ENCODE measurements around the gene PASD1. TPM values are rescaled to one million over a fixed set of nuclear protein-coding genes. Genes with fewer than 3 reads are reported as not detected.
"Not testable (repeated sequence)": the region's sequence is repeated elsewhere in the genome, so short reads cannot be mapped to it uniquely, and the experiment has no call there.

The PASD1 gene
- total RNA-seq, 2 experiments from 2014 or later = not detected

DNA sequence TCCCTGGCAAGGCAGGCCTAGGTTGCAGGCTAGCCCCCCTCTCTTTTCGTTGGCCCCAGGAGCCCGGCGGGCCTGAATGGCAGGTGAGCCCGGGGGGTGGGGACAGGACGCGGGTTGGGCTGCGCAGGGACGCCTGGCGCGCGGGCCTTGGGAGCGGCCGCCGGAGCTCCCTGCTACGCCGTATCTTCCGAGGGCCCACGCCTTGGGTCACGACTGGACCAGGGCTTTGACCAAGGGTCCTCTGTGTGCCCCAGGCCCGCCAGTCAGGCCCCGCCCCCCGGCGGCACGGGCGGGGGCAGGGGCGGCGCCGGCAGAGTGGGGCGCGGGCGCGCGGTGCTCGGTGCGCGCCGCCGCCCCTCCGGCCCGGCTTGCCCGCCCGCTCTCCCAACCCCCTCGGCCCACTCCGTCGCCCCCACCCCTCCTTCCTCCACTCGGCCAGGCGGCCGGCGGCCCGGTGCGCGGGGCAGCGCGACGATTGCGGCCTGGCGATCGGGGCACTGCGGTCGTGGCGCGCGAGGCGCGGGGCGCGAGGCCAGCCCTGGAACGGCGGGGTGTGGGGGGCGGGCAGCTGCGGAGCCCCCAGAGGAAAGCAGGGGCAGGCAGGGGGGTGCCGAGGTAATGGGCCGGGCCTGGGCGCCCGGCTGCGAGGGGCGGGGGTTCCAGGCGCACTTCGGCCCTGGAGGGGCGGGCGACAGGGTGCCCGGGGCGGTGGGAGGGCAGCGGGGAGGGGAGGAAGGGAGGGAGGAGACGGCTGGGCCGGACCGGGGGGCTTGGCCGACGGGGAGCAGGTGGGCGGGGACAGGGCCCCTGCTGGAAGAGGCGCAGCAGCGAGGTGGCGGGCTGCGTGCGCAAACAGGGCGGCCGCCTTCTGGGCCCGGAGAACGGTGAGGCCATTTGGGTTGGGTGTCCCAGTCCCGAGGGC is 131.4 kb downstream of the PASD1 start, which contains the start of gene PRRG3:
PRRG3 (plus strand) TSS at position 798 of the 922 bp plus-strand sequence. CDS start 3,357 bp downstream, outside the sequence.
- no peaks in the 10 kb centered on the region for H3K9me3 Mint-ChIP-seq (ENCODE audit: insufficient read depth)
- no peaks in the 10 kb centered on the region for H3K36me3 Mint-ChIP-seq (ENCODE audit: low read depth)
- POLR2A ChIA-PET = no interaction called here
- H3K4me1 Mint-ChIP-seq (ENCODE audit: low read depth) = no peaks in the 10 kb centered on the region
- CTCF ChIA-PET = no interaction called here
- H3K27ac Mint-ChIP-seq = no peak within 1 kb of the TSS
- H3K4me3 Mint-ChIP-seq = no peak within 1 kb of the TSS
- DNase-seq (no peak), ATAC-seq (no peak)
- H3K27me3 Mint-ChIP-seq (ENCODE audit: low read depth) = peaks cover 9% of the 10 kb centered on the region

DNA sequence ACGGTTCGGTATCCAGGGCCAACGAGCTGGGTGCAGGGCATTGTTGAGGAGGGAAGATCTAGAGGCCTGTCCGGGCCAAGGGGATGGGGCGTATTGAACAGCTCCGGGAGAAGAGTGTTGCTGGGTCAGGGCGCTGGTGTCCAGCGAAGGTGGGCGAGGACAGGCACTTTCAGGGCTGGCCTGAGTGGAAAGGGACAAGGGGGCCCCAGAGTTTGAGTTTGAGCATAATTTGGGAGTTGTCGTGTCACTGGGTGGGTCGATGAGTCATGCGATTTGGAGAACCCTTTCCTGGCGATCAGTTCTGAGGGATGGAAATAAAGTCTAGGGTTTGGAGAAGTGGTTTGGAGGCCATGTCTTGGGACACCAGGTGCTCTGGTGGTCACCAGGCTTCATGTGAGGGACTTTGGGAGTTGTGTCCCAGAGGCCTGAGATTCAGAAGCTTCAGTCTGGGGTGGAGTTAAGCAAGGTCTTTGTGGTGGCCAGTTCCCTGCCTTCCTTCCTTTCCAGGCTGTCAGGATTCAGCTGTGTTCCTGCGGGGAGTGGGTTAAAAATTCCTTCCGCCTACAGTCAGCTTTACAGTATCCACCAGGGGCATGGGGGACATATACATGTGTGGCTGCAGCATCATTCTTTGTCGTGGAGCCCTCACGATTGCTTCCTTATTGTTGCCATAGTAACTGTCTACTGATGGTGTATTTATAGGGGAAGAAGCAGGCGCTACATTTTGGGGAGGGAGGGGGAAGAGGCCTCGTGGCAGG is 132.3 kb downstream of the PASD1 start:
- Mint-ChIP-seq H3K9me3 (ENCODE audit: insufficient read depth) (no peaks in the 10 kb centered on the region), H3K4me1 (ENCODE audit: low read depth) (no peaks in the 10 kb centered on the region), H3K4me3 (no peak overlapping the region), H3K27ac (no peak overlapping the region), H3K27me3 (ENCODE audit: low read depth) (peaks cover 9% of the 10 kb centered on the region), H3K36me3 (ENCODE audit: low read depth) (no peaks in the 10 kb centered on the region)
- no peak for DNase-seq
- ATAC-seq = no peak
- ChIA-PET POLR2A (no interaction called here), CTCF (no interaction called here)

DNA sequence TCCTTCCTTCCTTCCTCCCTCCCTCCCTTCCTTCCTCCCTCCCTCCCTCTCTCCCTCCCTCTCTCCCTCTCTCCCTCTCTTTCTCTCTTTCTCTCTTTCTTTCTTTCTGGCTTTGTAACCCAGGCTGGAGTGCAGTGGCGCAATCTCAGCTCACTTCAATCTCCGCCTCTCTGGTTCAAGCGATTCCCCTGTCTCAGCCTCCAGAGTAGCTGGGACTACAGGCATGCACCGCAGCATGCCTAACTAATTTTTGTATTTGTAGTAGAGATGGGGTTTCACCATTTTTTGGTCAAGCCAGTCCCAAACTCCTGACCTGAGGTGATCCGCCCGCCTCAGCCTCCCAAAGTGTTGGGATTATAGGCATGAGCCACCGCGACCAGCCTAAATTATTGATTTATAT is 133.6 kb downstream of the PASD1 start:
- H3K27ac Mint-ChIP-seq; H3K4me1 Mint-ChIP-seq (ENCODE audit: low read depth); CTCF ChIA-PET; H3K27me3 Mint-ChIP-seq (ENCODE audit: low read depth); H3K4me3 Mint-ChIP-seq; H3K36me3 Mint-ChIP-seq (ENCODE audit: low read depth); ATAC-seq; DNase-seq; H3K9me3 Mint-ChIP-seq (ENCODE audit: insufficient read depth): not testable (repeated sequence)
- POLR2A ChIA-PET = interaction anchor here (0.6 kb wide), 1 partner anchor 352 kb away, joined by 3 read pairs; no protein-coding TSS in a partner anchor

DNA sequence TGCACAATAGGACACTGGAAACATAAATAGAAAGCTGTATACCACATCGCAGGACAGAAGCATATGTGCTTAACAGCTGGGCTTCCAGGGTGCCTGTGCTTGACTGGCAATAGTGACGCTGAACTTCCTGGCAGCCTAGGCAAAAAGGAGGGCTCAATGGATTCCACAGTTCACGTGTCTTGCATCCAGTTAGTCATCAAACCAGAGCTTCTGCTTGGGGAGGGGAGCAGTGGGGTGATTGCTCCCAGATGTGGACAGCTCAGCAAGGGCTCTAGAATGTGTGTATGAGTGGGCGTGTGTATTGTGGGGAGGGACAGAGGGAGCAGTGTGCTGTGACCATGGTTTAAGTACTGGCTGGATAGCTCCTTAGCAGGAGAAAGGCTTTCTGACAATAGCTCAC is 134.0 kb downstream of the PASD1 start:
- ATAC-seq (no peak), DNase-seq (no peak)
- H3K36me3 Mint-ChIP-seq (ENCODE audit: low read depth) = no peaks in the 10 kb centered on the region
- no peaks in the 10 kb centered on the region for H3K4me1 Mint-ChIP-seq (ENCODE audit: low read depth)
- CTCF ChIA-PET = no interaction called here
- H3K27me3 Mint-ChIP-seq (ENCODE audit: low read depth) = peaks cover 9% of the 10 kb centered on the region
- POLR2A ChIA-PET = interaction anchor here (0.6 kb wide), 1 partner anchor 353 kb away, joined by 3 read pairs; no protein-coding TSS in a partner anchor
- H3K27ac Mint-ChIP-seq = no peak overlapping the region
- H3K4me3 Mint-ChIP-seq = no peak overlapping the region
- no peaks in the 10 kb centered on the region for H3K9me3 Mint-ChIP-seq (ENCODE audit: insufficient read depth)

DNA sequence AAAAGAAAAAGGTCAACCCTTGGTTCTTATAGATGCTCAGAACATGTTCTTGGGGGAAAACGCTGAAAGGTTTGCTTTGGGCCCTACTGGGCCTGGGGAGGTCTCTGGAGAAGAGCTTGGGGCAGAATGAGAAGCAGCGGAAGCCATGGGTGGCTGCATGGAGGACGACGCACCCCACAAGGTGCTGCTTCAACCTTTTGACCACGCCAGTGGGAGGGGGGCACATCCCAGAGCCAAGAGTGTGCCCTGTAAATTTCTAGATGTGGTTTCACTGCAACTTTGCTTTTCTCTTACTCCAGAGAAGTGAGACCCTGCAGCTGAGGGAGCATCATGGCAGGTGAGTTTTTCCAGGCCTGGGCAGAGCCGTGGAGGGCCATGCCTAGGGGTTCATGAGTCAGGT is 135.0 kb downstream of the PASD1 start:
- ChIA-PET CTCF (no interaction called here), POLR2A (no interaction called here)
- Mint-ChIP-seq H3K27ac (no peak overlapping the region), H3K4me1 (ENCODE audit: low read depth) (no peaks in the 10 kb centered on the region), H3K27me3 (ENCODE audit: low read depth) (peaks cover 7% of the 10 kb centered on the region), H3K9me3 (ENCODE audit: insufficient read depth) (no peaks in the 10 kb centered on the region), H3K4me3 (no peak overlapping the region), H3K36me3 (ENCODE audit: low read depth) (no peaks in the 10 kb centered on the region)
- DNase-seq = no peak
- no peak for ATAC-seq

DNA sequence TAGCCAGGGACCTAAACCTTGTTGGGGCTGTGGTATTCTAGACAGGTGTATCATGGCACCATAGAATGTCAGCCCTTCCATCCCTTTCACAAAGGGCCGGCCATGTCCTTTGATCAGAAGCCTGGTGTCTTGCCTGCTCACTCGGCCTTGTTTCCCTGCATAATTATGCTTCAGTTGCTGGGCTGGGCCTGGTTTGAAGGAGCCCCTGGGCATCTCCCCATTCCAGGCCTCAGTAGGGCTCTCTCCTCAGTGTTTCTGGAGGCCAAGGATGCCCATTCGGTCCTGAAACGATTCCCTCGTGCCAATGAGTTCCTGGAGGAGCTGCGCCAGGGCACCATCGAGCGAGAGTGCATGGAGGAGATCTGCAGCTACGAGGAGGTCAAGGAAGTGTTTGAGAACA is 136.3 kb downstream of the PASD1 start:
- DNase-seq (no peak), ATAC-seq (no peak)
- ChIA-PET CTCF (no interaction called here), POLR2A (no interaction called here)
- peaks cover 4% of the 10 kb centered on the region for H3K27me3 Mint-ChIP-seq (ENCODE audit: low read depth)
- H3K4me1 Mint-ChIP-seq (ENCODE audit: low read depth) = no peaks in the 10 kb centered on the region
- H3K27ac Mint-ChIP-seq = no peak overlapping the region
- no peaks in the 10 kb centered on the region for H3K9me3 Mint-ChIP-seq (ENCODE audit: insufficient read depth)
- H3K36me3 Mint-ChIP-seq (ENCODE audit: low read depth) = no peaks in the 10 kb centered on the region
- no peak overlapping the region for H3K4me3 Mint-ChIP-seq

DNA sequence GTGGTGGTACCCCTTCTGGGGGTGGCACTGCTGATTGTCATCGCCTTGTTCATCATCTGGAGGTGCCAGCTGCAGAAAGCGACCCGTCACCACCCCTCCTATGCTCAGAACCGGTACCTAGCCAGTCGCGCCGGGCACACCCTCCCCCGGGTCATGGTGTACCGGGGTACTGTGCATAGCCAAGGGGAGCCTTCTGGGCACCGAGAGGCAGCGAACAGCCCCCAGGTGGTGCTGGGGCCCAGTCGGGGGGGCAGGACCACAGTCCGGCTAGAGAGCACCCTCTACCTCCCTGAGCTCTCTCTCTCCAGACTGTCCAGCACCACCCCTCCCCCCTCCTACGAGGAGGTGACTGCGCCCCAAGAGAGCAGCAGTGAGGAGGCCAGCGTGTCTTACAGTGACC is 137.1 kb downstream of the PASD1 start:
- Mint-ChIP-seq H3K4me1 (ENCODE audit: low read depth) (no peaks in the 10 kb centered on the region), H3K9me3 (ENCODE audit: insufficient read depth) (no peaks in the 10 kb centered on the region), H3K27ac (no peak overlapping the region), H3K27me3 (ENCODE audit: low read depth) (peaks cover 2% of the 10 kb centered on the region), H3K4me3 (no peak overlapping the region), H3K36me3 (ENCODE audit: low read depth) (no peaks in the 10 kb centered on the region)
- ATAC-seq (no peak), DNase-seq (no peak)
- ChIA-PET POLR2A (no interaction called here), CTCF (no interaction called here)

DNA sequence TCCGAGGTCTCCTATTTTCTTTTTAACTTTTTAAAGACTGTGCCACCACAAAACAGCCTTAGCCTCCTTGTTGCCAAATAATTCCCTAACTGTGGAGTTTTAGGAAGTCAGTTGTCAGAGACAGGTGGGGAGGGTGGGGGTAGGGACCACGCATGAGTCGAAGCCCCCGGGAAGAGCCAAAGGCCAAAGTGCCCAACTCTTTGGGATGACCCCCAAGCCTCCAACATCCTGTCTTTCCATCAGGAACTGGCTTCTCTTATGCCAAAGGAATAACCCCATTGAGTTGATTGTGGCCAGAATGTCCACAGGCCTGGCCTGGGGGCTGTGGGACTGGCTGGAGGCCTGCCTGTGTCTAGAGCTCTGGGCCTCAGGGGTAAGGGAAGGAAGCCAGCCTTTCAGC is 137.6 kb downstream of the PASD1 start:
- CTCF ChIA-PET = no interaction called here
- H3K4me3 Mint-ChIP-seq = no peak overlapping the region
- H3K4me1 Mint-ChIP-seq (ENCODE audit: low read depth) = no peaks in the 10 kb centered on the region
- DNase-seq (no peak), ATAC-seq (no peak)
- H3K27ac Mint-ChIP-seq = no peak overlapping the region
- H3K9me3 Mint-ChIP-seq (ENCODE audit: insufficient read depth) = no peaks in the 10 kb centered on the region
- H3K27me3 Mint-ChIP-seq (ENCODE audit: low read depth) = no peaks in the 10 kb centered on the region
- POLR2A ChIA-PET = no interaction called here
- no peaks in the 10 kb centered on the region for H3K36me3 Mint-ChIP-seq (ENCODE audit: low read depth)

DNA sequence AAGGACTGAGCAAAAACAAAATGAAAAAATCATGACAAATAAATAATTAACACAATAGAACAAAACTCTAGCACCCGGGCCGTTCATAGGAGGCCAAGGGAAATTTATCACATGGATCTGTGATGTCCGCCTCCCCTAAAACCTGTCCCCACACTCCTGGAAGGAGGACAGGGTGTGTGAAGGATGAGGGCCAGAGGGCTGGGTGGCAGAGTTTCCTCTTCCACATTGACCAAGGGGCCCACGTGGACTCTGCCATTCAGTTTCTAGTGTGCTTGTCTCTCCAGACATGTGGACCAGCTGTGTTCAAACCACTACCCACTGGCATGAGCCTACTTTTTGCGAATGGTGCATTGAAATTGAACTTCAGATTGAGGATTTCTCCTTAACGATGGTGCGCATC is 138.1 kb downstream of the PASD1 start:
- ChIA-PET CTCF (no interaction called here), POLR2A (no interaction called here)
- Mint-ChIP-seq H3K4me1 (ENCODE audit: low read depth) (no peaks in the 10 kb centered on the region), H3K4me3 (no peak overlapping the region), H3K9me3 (ENCODE audit: insufficient read depth) (no peaks in the 10 kb centered on the region), H3K27ac (no peak overlapping the region), H3K27me3 (ENCODE audit: low read depth) (no peaks in the 10 kb centered on the region), H3K36me3 (ENCODE audit: low read depth) (no peaks in the 10 kb centered on the region)
- DNase-seq = no peak
- no peak for ATAC-seq

DNA sequence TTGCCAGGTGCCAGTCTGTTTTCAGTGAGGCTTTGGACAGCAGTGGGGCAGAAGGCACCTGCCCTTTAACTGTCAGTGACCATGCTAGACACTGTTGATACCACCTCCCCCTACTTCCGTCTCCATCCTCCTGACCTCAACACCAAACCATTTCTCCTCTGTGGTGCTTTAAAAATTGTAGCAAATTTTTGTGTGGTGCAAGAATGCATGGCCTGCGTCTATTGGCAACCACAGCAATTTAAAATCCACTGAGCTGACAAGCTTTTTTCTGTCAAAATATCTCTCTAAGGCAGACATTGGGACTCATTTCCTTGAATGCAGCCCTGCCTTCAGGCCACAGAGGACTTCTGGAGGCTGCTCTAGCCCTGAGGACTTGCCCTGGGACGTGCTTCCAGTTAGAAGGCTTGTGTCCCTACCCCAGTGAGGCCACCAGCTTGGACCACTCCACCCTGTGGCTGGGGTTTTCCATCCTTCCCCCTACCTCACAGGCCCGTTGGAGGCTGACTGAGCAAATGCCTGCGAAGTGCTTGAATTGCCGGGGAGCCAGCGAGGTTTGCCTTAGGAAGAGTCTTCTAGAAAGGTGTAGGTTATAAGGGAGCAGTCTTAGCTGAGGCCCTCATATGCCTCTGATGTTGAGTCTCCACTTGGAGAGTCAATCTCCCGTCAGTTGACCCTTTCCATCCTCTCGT is 138.7 kb downstream of the PASD1 start:
- no peaks in the 10 kb centered on the region for H3K9me3 Mint-ChIP-seq (ENCODE audit: insufficient read depth)
- ATAC-seq (no peak), DNase-seq (no peak)
- H3K27me3 Mint-ChIP-seq (ENCODE audit: low read depth) = no peaks in the 10 kb centered on the region
- no peak overlapping the region for H3K27ac Mint-ChIP-seq
- H3K4me1 Mint-ChIP-seq (ENCODE audit: low read depth) = no peaks in the 10 kb centered on the region
- ChIA-PET CTCF (no interaction called here), POLR2A (no interaction called here)
- no peak overlapping the region for H3K4me3 Mint-ChIP-seq
- no peaks in the 10 kb centered on the region for H3K36me3 Mint-ChIP-seq (ENCODE audit: low read depth)

DNA sequence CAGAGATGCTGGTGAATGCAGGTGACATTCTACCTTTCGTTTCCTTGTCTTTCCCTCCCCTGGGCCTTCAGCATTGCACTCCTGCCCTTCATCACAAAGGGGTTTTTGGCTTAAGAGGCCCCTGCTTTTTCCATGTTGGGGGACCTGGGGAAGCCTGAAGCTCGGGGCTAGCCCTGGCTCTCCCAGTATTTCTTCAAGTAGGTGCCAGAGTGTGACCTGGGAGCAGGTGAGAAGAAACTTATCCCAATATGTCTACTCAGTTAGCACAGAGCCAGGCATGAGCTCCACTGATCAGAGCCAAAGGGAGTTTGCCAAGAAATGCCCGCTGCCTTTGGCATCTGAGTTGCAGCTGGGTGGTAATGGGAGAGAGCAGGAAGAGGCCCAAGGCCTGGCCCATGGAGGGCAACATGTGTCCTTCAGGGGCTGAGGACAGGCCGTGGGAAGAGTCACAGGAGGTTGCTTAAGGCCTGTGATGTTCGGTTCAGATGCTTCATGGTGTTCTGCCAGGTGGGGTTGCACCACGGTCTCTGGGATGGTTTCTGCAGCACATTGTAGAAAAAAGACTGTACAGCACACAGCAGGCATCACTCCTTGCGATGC is 139.4 kb downstream of the PASD1 start:
- CTCF ChIA-PET = no interaction called here
- H3K27me3 Mint-ChIP-seq (ENCODE audit: low read depth) = no peaks in the 10 kb centered on the region
- no peaks in the 10 kb centered on the region for H3K4me1 Mint-ChIP-seq (ENCODE audit: low read depth)
- no peak for ATAC-seq
- H3K9me3 Mint-ChIP-seq (ENCODE audit: insufficient read depth) = no peaks in the 10 kb centered on the region
- H3K4me3 Mint-ChIP-seq = no peak overlapping the region
- DNase-seq = no peak
- no peaks in the 10 kb centered on the region for H3K36me3 Mint-ChIP-seq (ENCODE audit: low read depth)
- no peak overlapping the region for H3K27ac Mint-ChIP-seq
- POLR2A ChIA-PET = no interaction called here

DNA sequence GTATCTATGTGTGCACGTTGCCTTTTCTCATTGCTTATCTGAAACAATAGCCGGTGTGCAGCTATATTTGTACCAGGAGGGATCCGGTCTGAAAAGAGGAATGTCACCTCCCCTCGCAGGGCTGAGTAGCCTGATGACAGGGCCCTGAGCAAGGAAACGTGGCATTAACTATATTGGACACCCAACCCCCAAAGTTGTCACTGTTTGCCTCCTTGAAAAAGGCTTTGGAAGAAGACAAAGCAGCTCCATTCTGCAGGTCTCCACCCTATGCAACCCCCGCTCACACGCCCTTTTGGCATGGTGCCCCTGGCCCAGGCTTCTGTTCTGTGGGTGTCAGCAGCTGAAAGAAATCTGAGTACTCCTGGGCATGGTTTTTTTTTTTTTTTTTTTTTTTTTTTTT is 140.0 kb downstream of the PASD1 start:
- no peaks in the 10 kb centered on the region for H3K27me3 Mint-ChIP-seq (ENCODE audit: low read depth)
- ChIA-PET CTCF (no interaction called here), POLR2A (no interaction called here)
- no peaks in the 10 kb centered on the region for H3K9me3 Mint-ChIP-seq (ENCODE audit: insufficient read depth)
- no peaks in the 10 kb centered on the region for H3K36me3 Mint-ChIP-seq (ENCODE audit: low read depth)
- ATAC-seq (no peak), DNase-seq (no peak)
- no peak overlapping the region for H3K4me3 Mint-ChIP-seq
- H3K27ac Mint-ChIP-seq = no peak overlapping the region
- H3K4me1 Mint-ChIP-seq (ENCODE audit: low read depth) = no peaks in the 10 kb centered on the region
